HEK293 (cell line): ENCODE results near the gene SHISA5.

Experiments
- CTCF ChIA-PET: fragments of 350-600 bp; formaldehyde crosslinking; extraction: SDS; loops from one replicate; lab custom pipeline; 2021; ENCODE audit warnings: antibody characterized with exemption; lab: Yijun Ruan, JAX
- POLR2A ChIA-PET: fragments of 300-600 bp; formaldehyde crosslinking; extraction: SDS; loops from one replicate; lab custom pipeline; 2020; ENCODE audit warnings: antibody characterized with exemption, inconsistent platforms; lab: Yijun Ruan, JAX
- H3K27ac ChIP-seq: fragments of 200-500 bp; sonication (Bioruptor generic); 2 replicates; pipeline ENCODE4 v1.5.1; 2014; ENCODE audit warnings: low read depth, low read length, control low read depth, inconsistent platforms; ENCODE audit errors: extremely low read depth
- H3K36me3 ChIP-seq, 2 experiments: fragments of 200-500 bp in 1 of 2; sonication (Bioruptor generic) in 1 of 2; 1 replicate in 1 of 2; 2 replicates in 1 of 2; pipeline ENCODE4 v1.5.1; 2014 to 2017; ENCODE audit warnings: inconsistent platforms in 2 of 2, low read length in 2 of 2; ENCODE audit not compliant: control insufficient read depth in 2 of 2, insufficient read depth in 1 of 2
- H3K4me1 ChIP-seq: fragments of 200-500 bp; sonication (Bioruptor generic); 2 replicates; pipeline ENCODE4 v1.5.1; 2014; ENCODE audit warnings: mild to moderate bottlenecking, low read length, inconsistent platforms; ENCODE audit not compliant: control insufficient read depth, insufficient read depth
- H3K4me3 ChIP-seq: 2 replicates; pipeline ENCODE4 v1.5.1; 2011; ENCODE audit warnings: low read depth, mild to moderate bottlenecking, control low read depth, low read length, moderate library complexity
- H3K9me3 ChIP-seq: fragments of 200-500 bp; sonication (Bioruptor generic); 2 replicates; pipeline ENCODE4 v1.5.1; 2014; ENCODE audit warnings: low read depth, low read length, inconsistent platforms; ENCODE audit not compliant: control insufficient read depth, insufficient read depth
- GFI1B ChIP-seq: fragments of 450-650 bp; formaldehyde crosslinking; IDR thresholded peaks from 2 replicates; pipeline ENCODE4 v1.5.1; 2016; ENCODE audit warnings: missing biosample characterization, missing genetic modification characterization
- GLI2 ChIP-seq: fragments of 450-650 bp; formaldehyde crosslinking; IDR thresholded peaks from 2 replicates; pipeline ENCODE4; 2017; ENCODE audit warnings: missing biosample characterization, missing genetic modification characterization, low read depth, borderline replicate concordance
- KLF17 ChIP-seq: fragments of 450-650 bp; formaldehyde crosslinking; IDR thresholded peaks from 2 replicates; pipeline ENCODE4 v1.5.1; 2016; ENCODE audit warnings: missing biosample characterization, missing genetic modification characterization
- PRDM4 ChIP-seq: fragments of 450-650 bp; formaldehyde crosslinking; IDR thresholded peaks from 2 replicates; pipeline ENCODE4 v1.5.1; 2017; ENCODE audit warnings: missing biosample characterization, missing genetic modification characterization
- SALL2 ChIP-seq: fragments of 450-650 bp; formaldehyde crosslinking; IDR thresholded peaks from 2 replicates; pipeline ENCODE4 v1.5.0; 2017; ENCODE audit warnings: missing biosample characterization, mild to moderate bottlenecking, missing genetic modification characterization, borderline replicate concordance
- SCRT2 ChIP-seq: fragments of 450-650 bp; formaldehyde crosslinking; IDR thresholded peaks from 2 replicates; pipeline ENCODE4 v1.5.1; 2016; ENCODE audit warnings: missing biosample characterization, missing genetic modification characterization
- SP3 ChIP-seq: fragments of 450-650 bp; formaldehyde crosslinking; IDR thresholded peaks from 2 replicates; pipeline ENCODE4 v1.5.1; 2016; ENCODE audit warnings: missing biosample characterization, missing genetic modification characterization
- YY1 ChIP-seq: fragments of 450-650 bp; formaldehyde crosslinking; IDR thresholded peaks from 2 replicates; pipeline ENCODE4 v1.5.1; 2018; ENCODE audit warnings: missing biosample characterization, missing genetic modification characterization
- ZBTB48 ChIP-seq: fragments of 450-650 bp; formaldehyde crosslinking; IDR thresholded peaks from 2 replicates; pipeline ENCODE4 v1.5.1; 2016; ENCODE audit warnings: missing biosample characterization, missing genetic modification characterization
- ZEB2 ChIP-seq: fragments of 450-650 bp; formaldehyde crosslinking; IDR thresholded peaks from 2 replicates; pipeline ENCODE4 v1.5.1; 2016; ENCODE audit warnings: missing biosample characterization, missing genetic modification characterization
- ZFP37 ChIP-seq: fragments of 450-650 bp; formaldehyde crosslinking; IDR thresholded peaks from 2 replicates; pipeline ENCODE4 v1.5.1; 2016; ENCODE audit warnings: missing biosample characterization, missing genetic modification characterization
- ZIC2 ChIP-seq: fragments of 450-650 bp; formaldehyde crosslinking; IDR thresholded peaks from 2 replicates; pipeline ENCODE4 v1.5.1; 2016; ENCODE audit warnings: missing biosample characterization, missing genetic modification characterization
- ZNF18 ChIP-seq: fragments of 450-650 bp; formaldehyde crosslinking; IDR thresholded peaks from 2 replicates; pipeline ENCODE4 v1.5.1; 2016; ENCODE audit warnings: missing biosample characterization, missing genetic modification characterization
- ZNF2 ChIP-seq: fragments of 450-650 bp; formaldehyde crosslinking; IDR thresholded peaks from 2 replicates; pipeline ENCODE4 v1.5.1; 2016; ENCODE audit warnings: missing biosample characterization, missing genetic modification characterization
- ZNF214 ChIP-seq: fragments of 450-650 bp; formaldehyde crosslinking; IDR thresholded peaks from 2 replicates; pipeline ENCODE4 v1.5.1; 2017; ENCODE audit warnings: missing biosample characterization, mild to moderate bottlenecking, missing genetic modification characterization, borderline replicate concordance
- ZNF266 ChIP-seq: fragments of 450-650 bp; formaldehyde crosslinking; IDR thresholded peaks from 2 replicates; pipeline ENCODE4 v1.5.1; 2016; ENCODE audit warnings: missing biosample characterization, missing genetic modification characterization, low read depth
- ZNF350 ChIP-seq: fragments of 450-650 bp; formaldehyde crosslinking; IDR thresholded peaks from 2 replicates; pipeline ENCODE4 v1.5.0; 2017; ENCODE audit warnings: missing biosample characterization, mild to moderate bottlenecking, missing genetic modification characterization
- ZNF521 ChIP-seq: fragments of 450-650 bp; formaldehyde crosslinking; IDR thresholded peaks from 2 replicates; pipeline ENCODE4 v1.5.1; 2017; ENCODE audit warnings: missing biosample characterization, mild to moderate bottlenecking, missing genetic modification characterization
- ZNF548 ChIP-seq: fragments of 450-650 bp; formaldehyde crosslinking; IDR thresholded peaks from 2 replicates; pipeline ENCODE4 v1.5.1; 2016; ENCODE audit warnings: missing biosample characterization, missing genetic modification characterization
- ZNF580 ChIP-seq: fragments of 450-650 bp; formaldehyde crosslinking; IDR thresholded peaks from 2 replicates; pipeline ENCODE4 v1.5.1; 2016; ENCODE audit warnings: missing biosample characterization, missing genetic modification characterization
- ZNF600 ChIP-seq: fragments of 450-650 bp; formaldehyde crosslinking; IDR thresholded peaks from 2 replicates; pipeline ENCODE4 v1.5.1; 2016; ENCODE audit warnings: missing biosample characterization, missing genetic modification characterization
- ZNF654 ChIP-seq: fragments of 450-650 bp; formaldehyde crosslinking; IDR thresholded peaks from 2 replicates; pipeline ENCODE4 v1.5.1; 2016; ENCODE audit warnings: low read depth, missing biosample characterization, missing genetic modification characterization
- ZNF776 ChIP-seq: fragments of 450-650 bp; formaldehyde crosslinking; IDR thresholded peaks from 2 replicates; pipeline ENCODE4 v1.5.0; 2017; ENCODE audit warnings: missing biosample characterization, missing genetic modification characterization, borderline replicate concordance
- ZNF785 ChIP-seq: fragments of 450-650 bp; formaldehyde crosslinking; IDR thresholded peaks from 2 replicates; pipeline ENCODE4 v1.5.1; 2016; ENCODE audit warnings: missing biosample characterization, missing genetic modification characterization
- ZNF791 ChIP-seq: fragments of 450-650 bp; formaldehyde crosslinking; IDR thresholded peaks from 2 replicates; pipeline ENCODE4 v1.5.1; 2016; ENCODE audit warnings: missing biosample characterization, missing genetic modification characterization
- ZNF843 ChIP-seq: fragments of 450-650 bp; formaldehyde crosslinking; IDR thresholded peaks from 2 replicates; pipeline ENCODE4 v1.5.1; 2016; ENCODE audit warnings: missing biosample characterization, missing genetic modification characterization

SHISA5 gene

GRCh38 chr3:48436855-48437254 is 67.1 kb downstream of the SHISA5 start:
- POLR2A ChIA-PET = interaction anchor here (0.6 to 2.5 kb wide), 4 partner anchors 10 to 36 kb away, joined by 3 to 22 read pairs (median 9); partner anchors contain the start of gene ATRIP
- CTCF ChIA-PET = interaction anchor here (0.6 to 5.9 kb wide), 40 partner anchors 9 to 574 kb away, joined by 3 to 238 read pairs (median 7); partner anchors contain the start of genes ATRIP, CDC25A, NME6 and SLC26A6
- no peaks in the 10 kb centered on the region for H3K9me3 ChIP-seq
- TF ChIP-seq ZNF843 (tag by site-specific recombination) = no peak
- no peak for TF ChIP-seq ZNF2 (tag by site-specific recombination)
- no peak for TF ChIP-seq PRDM4
- TF ChIP-seq ZFP37 = no peak
- TF ChIP-seq ZNF214 (tag by site-specific recombination) = no peak
- TF ChIP-seq GLI2 = no peak
- no peak for TF ChIP-seq ZNF791 (tag by site-specific recombination)
- no peaks in the 10 kb centered on the region for H3K4me1 ChIP-seq
- H3K4me3 ChIP-seq = no peak overlapping the region
- no peak overlapping the region for H3K27ac ChIP-seq
- peaks cover 5 to 34% of the 10 kb centered on the region in 2 experiments; a peak in 2 of 3 replicates for H3K36me3 ChIP-seq

GRCh38 chr3:48436477-48436787 is 67.5 kb downstream of the SHISA5 start:
- no peak overlapping the region for H3K4me3 ChIP-seq
- POLR2A ChIA-PET = interaction anchor here (1.0 to 2.5 kb wide), 5 partner anchors 10 to 120 kb away, joined by 4 to 22 read pairs (median 5); partner anchors contain the start of genes ATRIP and PFKFB4
- no peaks in the 10 kb centered on the region for H3K9me3 ChIP-seq
- H3K4me1 ChIP-seq = no peaks in the 10 kb centered on the region
- TF ChIP-seq ZNF654 (tag by site-specific recombination) = no peak
- TF ChIP-seq KLF17 (tag by site-specific recombination) = no peak
- no peak for TF ChIP-seq ZNF580
- no peak for TF ChIP-seq ZNF18 (tag by site-specific recombination)
- no peak for TF ChIP-seq GFI1B (tag by site-specific recombination)
- no peak for TF ChIP-seq ZNF548 (tag by site-specific recombination)
- TF ChIP-seq ZNF791 (tag by site-specific recombination) = no peak
- TF ChIP-seq SCRT2 (tag by site-specific recombination) = no peak
- TF ChIP-seq, all 188 proteins: peak for 0
- CTCF ChIA-PET = interaction anchor here (0.5 to 5.9 kb wide), 86 partner anchors 10 to 1402 kb away, joined by 3 to 238 read pairs (median 6); partner anchors contain the start of genes ATRIP, CAMP, CDC25A and NME6
- no peak overlapping the region for H3K27ac ChIP-seq
- H3K36me3 ChIP-seq = peaks cover under 1 to 34% of the 10 kb centered on the region in 2 experiments; a peak in 1 of 3 replicates

GRCh38 chr3:48435774-48436476 is 68.0 kb downstream of the SHISA5 start:
- no peaks in the 10 kb centered on the region for H3K4me1 ChIP-seq
- ChIA-PET POLR2A (interaction anchor here (0.6 to 2.5 kb wide), 6 partner anchors 10 to 175 kb away, joined by 4 to 22 read pairs (median 4); partner anchors contain the start of genes ATRIP and PFKFB4), CTCF (interaction anchor here (0.5 to 5.9 kb wide), 93 partner anchors 10 to 1476 kb away, joined by 3 to 238 read pairs (median 5); partner anchors contain the start of genes ATRIP, CAMP, CDC25A and NME6)
- no peak overlapping the region for H3K4me3 ChIP-seq
- H3K36me3 ChIP-seq = peaks cover 0 to 38% of the 10 kb centered on the region in 2 experiments; a peak in 1 of 3 replicates
- no peak overlapping the region for H3K27ac ChIP-seq
- no peaks in the 10 kb centered on the region for H3K9me3 ChIP-seq
- TF ChIP-seq ZNF654 (tag by site-specific recombination) = peak; percentile 98
- TF ChIP-seq SALL2 (tag by site-specific recombination) = no peak
- no peak for TF ChIP-seq ZNF350 (tag by site-specific recombination)
- peak; percentile 40; the same call in 1 of the 2 replicates for TF ChIP-seq ZEB2 (tag by site-specific recombination)
- no peak for TF ChIP-seq ZNF843 (tag by site-specific recombination)
- no peak for TF ChIP-seq ZNF785 (tag by site-specific recombination)
- no peak for TF ChIP-seq ZNF776
- TF ChIP-seq ZBTB48 (tag by site-specific recombination) = peak; percentile 40; the same call in 1 of the 2 replicates
- no peak for TF ChIP-seq ZNF600 (tag by site-specific recombination)
- no peak for TF ChIP-seq ZNF521 (tag by site-specific recombination)
- no peak for TF ChIP-seq SP3
- no peak for TF ChIP-seq ZIC2 (tag by site-specific recombination)
- no peak for TF ChIP-seq ZNF214 (tag by site-specific recombination)
- no peak for TF ChIP-seq ZNF266 (tag by site-specific recombination)
- TF ChIP-seq YY1 (tag by site-specific recombination) = no peak
